ENCODE data around the gene LRBA. TPM values are rescaled to one million over a fixed set of nuclear protein-coding genes. Genes with fewer than 3 reads are reported as not detected.

The LRBA gene
- total RNA-seq, 1 donor from 2014 or later, result 52.4 TPM

DNA sequence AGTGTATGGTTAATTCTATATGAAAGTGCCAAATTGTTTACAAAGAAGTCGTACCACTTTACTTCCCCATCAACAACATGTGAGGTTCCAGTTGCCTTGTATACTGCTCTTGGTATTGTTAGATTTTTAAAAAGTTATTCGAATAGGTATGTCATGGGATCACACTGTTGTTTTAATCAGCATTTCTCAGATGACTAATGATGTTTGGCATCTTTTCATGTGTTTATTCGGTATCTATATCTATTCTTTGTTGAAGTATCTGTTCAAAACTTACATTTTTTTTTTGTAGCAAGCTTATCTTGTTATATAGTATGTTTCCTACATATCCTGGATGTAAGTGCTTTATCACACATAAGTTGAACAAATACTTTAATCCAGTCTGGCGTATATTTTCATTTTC, 532.5 kb downstream of the LRBA start:
- DNase-seq, result peak; percentile 41

GRCh38 chr4:150479657-150480056, 535.4 kb downstream of the LRBA start:
- no peak for DNase-seq

DNA sequence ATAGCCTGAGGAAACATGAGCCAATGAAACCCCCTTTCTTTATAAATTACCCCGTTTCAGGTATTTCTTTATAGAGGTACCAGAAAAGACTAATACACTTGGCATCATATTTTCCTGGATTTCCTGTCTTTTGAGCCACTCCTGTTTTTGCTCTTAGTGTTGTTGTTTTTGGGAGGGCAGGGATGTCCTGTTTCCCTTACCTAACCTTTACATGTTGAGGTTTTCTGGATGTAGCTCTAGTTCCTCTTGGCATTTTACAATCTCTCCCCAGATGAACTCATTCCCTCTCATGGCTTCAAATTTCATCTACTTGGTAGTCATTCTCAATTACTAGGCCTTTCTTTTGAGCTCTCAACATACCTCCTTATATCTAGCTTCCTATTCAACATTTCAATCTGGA, 537.2 kb downstream of the LRBA start:
- peak; percentile 25 for DNase-seq

- DNase-seq, result peak; percentile 5
Measured at GRCh38 chr4:150476776-150477175, 538.3 kb downstream of the LRBA start.

GRCh38 chr4:150475763-150476162, 539.3 kb downstream of the LRBA start:
- DNase-seq, result no peak

DNA sequence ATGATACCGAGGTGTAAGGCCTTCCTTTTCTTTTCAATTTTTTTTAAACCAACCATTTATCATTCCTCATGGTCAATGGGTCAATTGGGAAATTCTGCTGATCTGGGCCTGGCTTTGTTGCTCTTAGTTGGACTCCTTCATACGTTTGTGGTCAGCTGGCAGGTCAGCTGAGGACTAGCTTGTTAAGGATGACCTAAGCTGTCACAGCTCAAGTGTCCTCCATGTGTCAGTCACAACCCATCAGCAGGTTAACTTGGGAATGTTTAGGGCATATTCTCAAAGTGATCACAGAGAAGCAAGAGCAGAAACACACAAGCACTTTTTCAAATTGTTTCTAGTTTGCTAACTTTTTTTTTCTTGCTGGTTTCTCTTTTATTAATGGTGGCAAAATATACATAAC, 550.6 kb downstream of the LRBA start:
- DNase-seq, result no peak

DNA sequence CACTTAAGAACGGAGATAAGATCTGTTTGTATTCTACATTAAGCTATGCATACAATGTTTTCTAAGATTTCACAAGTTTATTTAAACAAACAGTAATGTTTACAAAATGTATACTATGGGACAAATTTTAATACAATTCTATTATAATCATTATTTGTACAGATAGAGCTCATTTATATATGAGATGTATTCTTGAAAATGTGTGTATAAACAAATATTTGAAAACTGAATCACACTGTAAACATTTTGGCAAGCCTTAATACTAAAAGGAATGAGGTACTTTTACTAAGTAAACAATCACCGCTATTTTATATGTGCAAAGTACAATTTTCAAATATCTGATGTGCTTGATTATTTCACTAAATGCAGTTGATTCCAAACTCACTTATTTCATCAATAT, 552.3 kb downstream of the LRBA start:
- no peak for DNase-seq

GRCh38 chr4:150461957-150462356, 553.1 kb downstream of the LRBA start:
- no peak for DNase-seq

DNA sequence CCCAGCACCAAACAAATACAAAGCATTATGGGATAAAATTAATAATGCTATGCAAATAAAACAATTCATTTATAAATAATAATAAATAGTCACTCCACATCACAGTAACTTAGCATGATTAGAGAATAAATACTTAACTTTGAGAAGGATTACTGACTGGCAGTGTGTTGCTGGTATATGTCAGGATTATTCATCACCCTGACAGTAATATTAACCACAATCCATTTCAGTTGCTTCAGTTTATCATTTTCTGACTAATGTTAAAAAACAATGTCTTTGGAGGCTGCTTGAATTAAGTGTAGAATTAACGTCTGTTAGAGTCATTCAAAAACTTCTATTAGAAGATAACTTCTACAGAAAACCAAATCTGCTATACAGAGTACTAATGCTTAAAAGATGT, 557.3 kb downstream of the LRBA start:
- no peak for DNase-seq

DNA sequence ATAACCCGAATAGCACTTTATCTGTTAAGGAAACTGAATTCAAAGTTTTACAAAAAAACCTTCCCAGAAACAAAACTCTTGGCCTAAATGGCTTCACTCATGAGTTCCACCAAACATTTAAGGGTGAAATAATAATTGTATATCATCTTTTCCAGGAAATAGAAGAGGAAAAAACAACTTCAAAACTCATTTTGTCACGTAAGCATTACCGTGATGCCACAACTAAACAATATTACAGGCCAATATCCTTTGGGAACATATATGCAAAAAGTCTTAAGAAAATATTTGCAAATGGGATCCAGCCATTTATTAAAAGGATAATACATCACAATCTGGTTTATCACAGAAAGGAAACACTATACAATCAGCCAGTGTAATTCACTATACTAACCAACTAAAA, 563.2 kb downstream of the LRBA start:
- DNase-seq, result no peak

DNA sequence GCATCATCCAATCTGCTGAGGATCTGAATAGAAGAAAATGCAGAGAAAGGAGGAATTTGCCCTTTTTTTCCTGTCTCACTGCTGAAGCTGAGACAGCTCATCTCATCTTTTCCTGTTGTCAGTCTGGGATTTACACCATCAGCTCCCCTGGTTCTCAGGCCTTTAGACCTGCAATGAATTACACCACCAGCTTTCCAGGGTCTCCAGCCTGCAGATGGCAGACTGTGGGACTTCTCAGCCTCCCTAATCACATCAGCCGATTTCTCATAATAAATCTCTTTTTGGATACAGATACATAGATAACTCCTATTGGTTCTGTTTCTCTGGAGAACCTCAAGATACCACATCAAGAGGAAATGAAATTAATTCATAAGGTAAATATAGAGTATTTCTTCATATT, 567.7 kb downstream of the LRBA start:
- DNase-seq, result no peak

DNA sequence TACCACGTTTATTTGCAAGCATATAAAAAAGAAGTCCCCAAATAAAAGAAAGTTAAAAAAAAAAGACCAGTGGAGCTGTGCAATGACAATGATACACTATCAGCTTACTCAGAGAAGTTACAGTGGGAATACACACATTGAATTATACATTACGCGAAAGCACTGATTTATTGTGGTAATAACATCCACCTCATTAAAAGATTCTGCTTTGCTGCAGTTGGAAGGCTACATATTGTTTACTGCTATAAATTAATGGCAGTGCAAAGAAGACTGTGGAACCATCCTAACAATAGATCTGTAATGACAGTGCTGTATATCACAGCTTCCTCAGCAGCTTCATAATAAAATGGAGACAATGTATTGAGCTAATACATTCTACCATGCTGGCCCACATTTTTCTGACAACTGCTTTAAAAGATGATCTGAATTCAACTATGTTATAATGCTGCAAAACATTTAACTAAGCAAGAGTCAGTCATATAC, 575.6 kb downstream of the LRBA start:
- DNase-seq, result no peak

- DNase-seq, result no peak
Measured at GRCh38 chr4:150436598-150437370, 578.3 kb downstream of the LRBA start.

GRCh38 chr4:150431221-150431620, 583.9 kb downstream of the LRBA start:
- no peak for DNase-seq

GRCh38 chr4:150425161-150425560, 589.9 kb downstream of the LRBA start:
- DNase-seq, result no peak

GRCh38 chr4:150423503-150423902, 591.6 kb downstream of the LRBA start:
- no peak for DNase-seq

- no peak for DNase-seq
Measured at GRCh38 chr4:150423074-150423473, 592.0 kb downstream of the LRBA start.

GRCh38 chr4:150421612-150422011, 593.5 kb downstream of the LRBA start:
- no peak for DNase-seq

- DNase-seq, result no peak
Measured at GRCh38 chr4:150419939-150420338, 595.1 kb downstream of the LRBA start.

DNA sequence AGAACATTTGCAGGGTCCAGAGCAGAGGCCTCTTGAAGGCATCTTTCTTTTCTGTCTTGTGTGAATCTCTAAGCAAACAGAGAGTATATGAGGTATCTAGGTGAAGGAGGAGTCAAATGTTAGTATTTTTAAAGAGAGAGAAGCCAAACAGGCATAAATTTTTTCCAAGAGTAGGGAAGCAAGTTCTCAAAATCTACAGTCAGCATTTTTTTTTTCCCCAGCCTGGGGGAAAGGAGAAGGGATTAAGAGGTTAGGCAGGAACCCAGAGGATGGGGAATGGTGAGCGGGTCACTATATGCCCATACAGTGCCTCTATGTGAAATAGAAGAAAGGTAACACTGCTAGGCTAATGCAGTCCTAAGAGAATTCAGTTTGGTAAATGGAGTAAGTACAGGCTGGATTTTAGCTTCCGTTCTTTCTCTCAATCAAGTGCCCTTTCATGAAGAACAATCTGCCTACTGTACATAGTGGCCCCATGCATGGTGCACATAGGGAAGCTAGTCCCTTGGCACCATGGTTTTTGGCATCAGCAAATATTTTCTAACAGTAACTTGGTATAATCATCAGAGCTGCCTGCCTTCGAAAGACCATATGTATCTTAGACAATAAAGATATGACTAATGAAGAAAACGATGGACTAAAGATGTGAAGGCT, 596.2 kb downstream of the LRBA start:
- no peak for DNase-seq

DNA sequence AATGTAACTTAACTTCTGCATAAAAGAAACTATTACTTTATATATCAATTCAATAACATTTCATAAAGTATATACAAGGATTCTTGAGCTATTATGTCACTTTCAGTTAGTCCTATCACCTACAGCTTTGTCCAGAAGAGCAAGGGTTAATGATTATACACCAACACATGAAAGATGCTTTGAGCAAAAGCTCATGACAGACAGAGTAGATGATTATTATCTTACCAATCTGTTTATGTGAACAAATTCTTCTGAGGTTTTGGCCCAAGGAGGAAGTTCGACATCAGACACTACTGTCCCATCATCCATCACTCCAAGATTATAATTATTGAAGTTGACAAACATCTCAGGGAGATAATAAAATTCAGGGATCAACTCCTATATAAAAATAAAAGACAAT, 599.9 kb downstream of the LRBA start:
- DNase-seq, result no peak

- DNase-seq, result peak; percentile 57
Measured at GRCh38 chr4:150411520-150411919, 603.6 kb downstream of the LRBA start.

- DNase-seq, result peak; percentile 63
Measured at GRCh38 chr4:150402871-150403272, 612.2 kb downstream of the LRBA start.

DNA sequence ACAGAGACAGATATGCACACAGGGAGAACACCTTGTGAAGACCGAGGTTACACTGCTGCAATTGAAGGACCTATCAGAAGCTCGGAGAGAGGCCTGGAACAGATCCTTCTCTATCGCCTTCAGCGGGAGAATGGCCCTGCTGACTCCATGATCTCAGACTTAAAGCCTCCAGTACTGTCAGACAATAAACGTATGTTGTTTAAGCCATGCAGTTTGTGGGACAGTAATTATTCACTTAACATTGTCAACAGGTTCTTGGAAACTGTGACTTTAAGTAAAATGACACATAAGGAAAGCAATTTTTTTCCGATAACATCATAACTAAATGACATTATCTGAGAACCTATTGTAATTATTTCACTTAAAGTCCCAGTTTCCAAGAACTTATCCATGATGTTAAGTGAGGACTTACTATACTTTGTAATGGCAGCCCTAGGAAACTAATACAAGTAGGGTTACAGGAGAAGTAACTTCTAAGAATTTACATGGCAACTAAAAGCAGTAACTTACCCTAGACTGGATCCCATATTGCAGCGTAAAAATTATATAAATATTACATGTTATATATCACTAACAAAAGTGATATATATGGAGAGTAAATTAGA, 613.9 kb downstream of the LRBA start:
- DNase-seq, result no peak

All from dermis blood vessel endothelial cell (primary cell).